ENCODE measurements around the gene INPP4A.

The INPP4A gene

GRCh38 chr2:98479959-98480524 is 35.4 kb downstream of the INPP4A start:
- TF ChIP-seq, protein P1, sequence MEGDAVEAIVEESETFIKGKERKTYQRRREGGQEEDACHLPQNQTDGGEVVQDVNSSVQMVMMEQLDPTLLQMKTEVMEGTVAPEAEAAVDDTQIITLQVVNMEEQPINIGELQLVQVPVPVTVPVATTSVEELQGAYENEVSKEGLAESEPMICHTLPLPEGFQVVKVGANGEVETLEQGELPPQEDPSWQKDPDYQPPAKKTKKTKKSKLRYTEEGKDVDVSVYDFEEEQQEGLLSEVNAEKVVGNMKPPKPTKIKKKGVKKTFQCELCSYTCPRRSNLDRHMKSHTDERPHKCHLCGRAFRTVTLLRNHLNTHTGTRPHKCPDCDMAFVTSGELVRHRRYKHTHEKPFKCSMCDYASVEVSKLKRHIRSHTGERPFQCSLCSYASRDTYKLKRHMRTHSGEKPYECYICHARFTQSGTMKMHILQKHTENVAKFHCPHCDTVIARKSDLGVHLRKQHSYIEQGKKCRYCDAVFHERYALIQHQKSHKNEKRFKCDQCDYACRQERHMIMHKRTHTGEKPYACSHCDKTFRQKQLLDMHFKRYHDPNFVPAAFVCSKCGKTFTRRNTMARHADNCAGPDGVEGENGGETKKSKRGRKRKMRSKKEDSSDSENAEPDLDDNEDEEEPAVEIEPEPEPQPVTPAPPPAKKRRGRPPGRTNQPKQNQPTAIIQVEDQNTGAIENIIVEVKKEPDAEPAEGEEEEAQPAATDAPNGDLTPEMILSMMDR (conservative IDR thresholded peaks at IDR 0.05; ENCODE audit: control insufficient read depth, insufficient read depth, low read depth, low read length): no peak
- DNase-seq (ENCODE audit: low read depth): peak; percentile 90
- no peak overlapping the region for H3K4me3 ChIP-seq (ENCODE audit: control insufficient read depth, low read depth, low read length)

- DNase-seq (ENCODE audit: low read depth): no peak
- TF ChIP-seq, protein P1 (conservative IDR thresholded peaks at IDR 0.05; ENCODE audit: control insufficient read depth, insufficient read depth, low read depth, low read length): no peak
- H3K4me3 ChIP-seq (ENCODE audit: control insufficient read depth, low read depth, low read length): no peak overlapping the region
Measured at GRCh38 chr2:98480598-98480997, 35.9 kb downstream of the INPP4A start.

DNA sequence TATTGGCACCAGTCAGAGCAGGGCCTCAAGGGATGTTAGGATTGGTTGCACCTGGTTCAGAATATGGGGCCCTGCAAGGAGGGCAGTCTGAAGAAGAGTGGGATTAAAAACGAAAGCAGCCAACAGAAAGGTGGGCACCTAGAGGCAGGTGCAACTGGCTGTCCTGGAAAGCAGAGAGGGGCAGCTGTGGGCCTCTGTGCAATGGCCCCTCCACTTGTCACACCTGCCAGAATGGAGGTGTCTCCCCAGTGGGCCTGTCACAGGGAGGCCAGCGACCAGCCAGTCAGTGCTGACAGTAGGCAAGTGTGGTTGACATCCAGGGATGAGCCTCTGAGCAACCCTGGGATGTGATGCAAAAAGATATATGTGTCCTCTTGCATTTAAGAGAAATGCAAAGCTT is 37.7 kb downstream of the INPP4A start:
- TF ChIP-seq, protein P1 (conservative IDR thresholded peaks at IDR 0.05; ENCODE audit: control insufficient read depth, insufficient read depth, low read depth, low read length): no peak
- no peak for DNase-seq (ENCODE audit: low read depth)

DNA sequence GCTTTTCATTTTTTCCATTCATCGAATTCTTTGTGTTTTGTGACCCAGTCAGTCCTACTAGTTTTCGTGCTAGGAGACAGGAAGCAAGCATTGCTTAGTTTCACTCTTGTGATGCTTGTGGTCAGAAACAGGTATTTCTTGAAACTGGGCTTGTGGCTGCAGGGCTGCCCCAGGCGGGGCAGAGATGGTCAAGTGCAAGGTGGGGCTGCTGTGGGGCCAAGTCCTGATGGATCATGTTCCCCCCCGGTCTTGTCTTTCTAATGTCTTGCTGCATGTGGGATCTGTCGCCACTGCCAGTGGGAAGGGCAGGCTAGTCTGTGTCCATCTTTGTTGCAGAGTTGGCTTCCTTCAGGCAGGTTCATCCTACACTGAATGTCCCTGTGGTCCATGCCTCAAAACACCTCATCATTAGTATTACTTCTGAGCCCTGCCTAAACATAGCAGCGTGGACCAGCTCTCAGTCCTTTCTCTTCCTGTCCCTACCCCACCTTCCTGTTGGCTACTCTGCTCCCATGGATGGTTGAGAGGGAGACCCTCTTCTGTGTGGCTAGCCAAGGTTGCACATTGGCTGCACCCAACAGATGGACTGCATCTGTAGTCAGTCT is 38.7 kb downstream of the INPP4A start:
- no peak for DNase-seq (ENCODE audit: low read depth)
- H3K4me3 ChIP-seq (ENCODE audit: control insufficient read depth, low read depth, low read length): no peak overlapping the region
- TF ChIP-seq, protein P1 (conservative IDR thresholded peaks at IDR 0.05; ENCODE audit: control insufficient read depth, insufficient read depth, low read depth, low read length): no peak

More for the DNA sequence above, 37.7 kb downstream of the INPP4A start:
- no peak overlapping the region for H3K4me3 ChIP-seq (ENCODE audit: control insufficient read depth, low read depth, low read length)

DNA sequence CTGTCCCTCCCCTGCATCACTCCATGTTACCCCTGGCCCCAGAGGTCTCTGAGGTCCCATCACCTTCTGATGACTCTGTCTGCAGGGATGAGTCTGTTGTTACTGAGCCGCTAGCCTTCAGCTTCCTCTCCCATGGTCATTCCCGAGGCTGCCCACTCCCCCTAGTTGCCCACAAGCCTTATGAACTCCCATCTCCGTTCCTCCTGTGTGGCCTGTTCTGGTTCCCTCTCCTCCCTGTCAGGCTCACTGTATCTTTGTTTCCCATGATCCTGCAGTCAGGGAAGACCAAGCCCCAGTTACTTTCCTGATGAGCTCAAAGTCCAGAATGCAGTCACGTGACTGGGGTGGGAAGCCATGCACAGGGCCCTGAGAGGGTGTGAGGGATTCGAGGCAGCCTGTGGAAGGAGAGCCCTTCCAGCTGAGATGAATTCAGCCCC is 39.5 kb downstream of the INPP4A start:
- TF ChIP-seq, protein P1 (conservative IDR thresholded peaks at IDR 0.05; ENCODE audit: control insufficient read depth, insufficient read depth, low read depth, low read length): no peak
- no peak for DNase-seq (ENCODE audit: low read depth)
- no peak overlapping the region for H3K4me3 ChIP-seq (ENCODE audit: control insufficient read depth, low read depth, low read length)

- TF ChIP-seq, protein P1 (conservative IDR thresholded peaks at IDR 0.05; ENCODE audit: control insufficient read depth, insufficient read depth, low read depth, low read length): no peak
- H3K4me3 ChIP-seq (ENCODE audit: control insufficient read depth, low read depth, low read length): no peak overlapping the region
- DNase-seq (ENCODE audit: low read depth): no peak
Measured at GRCh38 chr2:98484652-98485452, 40.2 kb downstream of the INPP4A start.

All from fibroblast of mammary gland (primary cell).